Measurements from ENCODE around the gene TRIM64C.
"Not testable (repeated sequence)": the region's sequence is repeated elsewhere in the genome, so short reads cannot be mapped to it uniquely, and the experiment has no call there.

TRIM64C gene

GRCh38 chr11:49059012-49059411 is at the start of gene TRIM64C:
Gene TRIM64C (minus strand): TSS chr11:49059112. CDS start chr11:49059112, 0 bp downstream.
- H3K27ac ChIP-seq: not testable (repeated sequence)

GRCh38 chr11:49102356-49102755 is 43.4 kb upstream of the TRIM64C start:
- H3K27ac ChIP-seq: not testable (repeated sequence)

- H3K27ac ChIP-seq: not testable (repeated sequence)
These were observed 11.0 kb upstream of the TRIM64C start for GRCh38 chr11:49069897-49070296.

- H3K27ac ChIP-seq: not testable (repeated sequence)
These were observed 9.1 kb downstream of the TRIM64C start for GRCh38 chr11:49049821-49050220.

- not testable (repeated sequence) for H3K27ac ChIP-seq
These were observed 10.7 kb downstream of the TRIM64C start for GRCh38 chr11:49048229-49048628.

GRCh38 chr11:49028523-49028922 is 30.4 kb downstream of the TRIM64C start, which contains the start of gene TRIM49B:
Gene TRIM49B (plus strand): TSS chr11:49028823. CDS start chr11:49031600, 2,777 bp downstream.
- H3K27ac ChIP-seq: not testable (repeated sequence)
